Loucy (cell line): ENCODE data around the gene CPAMD8.

Source experiments
- CTCF ChIP-seq: fragments of 200-600 bp; sonication (generic); conservative IDR thresholded peaks from 2 replicates; pipeline ENCODE4 v1.5.1; 2014; ENCODE audit warnings: mild to moderate bottlenecking, antibody characterized with exemption, low read length
- EZH2phosphoT487 ChIP-seq: fragments of 200-600 bp; IDR thresholded peaks from 2 replicates; pipeline ENCODE4 v1.6.1; 2018; ENCODE audit warnings: antibody characterized with exemption, mild to moderate bottlenecking, moderate library complexity, borderline replicate concordance

- TF ChIP-seq CTCF: no peak
- TF ChIP-seq EZH2phosphoT487: no peak
These were observed 31.6 kb upstream of the CPAMD8 start for GRCh38 chr19:17058236-17058635.
